DMS114 treated with DMSO at 0.1 percent for 48 hours (cell line): Measurements from ENCODE around the gene GBP6.
"Not testable (repeated sequence)": the region's sequence is repeated elsewhere in the genome, so short reads cannot be mapped to it uniquely, and the experiment has no call there.

Experiments used
- DNase-seq: peaks from one replicate; lab custom pipeline; 2025; ENCODE audit not compliant: unreplicated experiment; lab: John Stamatoyannopoulos, UW

The GBP6 gene, protein sequence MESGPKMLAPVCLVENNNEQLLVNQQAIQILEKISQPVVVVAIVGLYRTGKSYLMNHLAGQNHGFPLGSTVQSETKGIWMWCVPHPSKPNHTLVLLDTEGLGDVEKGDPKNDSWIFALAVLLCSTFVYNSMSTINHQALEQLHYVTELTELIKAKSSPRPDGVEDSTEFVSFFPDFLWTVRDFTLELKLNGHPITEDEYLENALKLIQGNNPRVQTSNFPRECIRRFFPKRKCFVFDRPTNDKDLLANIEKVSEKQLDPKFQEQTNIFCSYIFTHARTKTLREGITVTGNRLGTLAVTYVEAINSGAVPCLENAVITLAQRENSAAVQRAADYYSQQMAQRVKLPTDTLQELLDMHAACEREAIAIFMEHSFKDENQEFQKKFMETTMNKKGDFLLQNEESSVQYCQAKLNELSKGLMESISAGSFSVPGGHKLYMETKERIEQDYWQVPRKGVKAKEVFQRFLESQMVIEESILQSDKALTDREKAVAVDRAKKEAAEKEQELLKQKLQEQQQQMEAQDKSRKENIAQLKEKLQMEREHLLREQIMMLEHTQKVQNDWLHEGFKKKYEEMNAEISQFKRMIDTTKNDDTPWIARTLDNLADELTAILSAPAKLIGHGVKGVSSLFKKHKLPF

DNA sequence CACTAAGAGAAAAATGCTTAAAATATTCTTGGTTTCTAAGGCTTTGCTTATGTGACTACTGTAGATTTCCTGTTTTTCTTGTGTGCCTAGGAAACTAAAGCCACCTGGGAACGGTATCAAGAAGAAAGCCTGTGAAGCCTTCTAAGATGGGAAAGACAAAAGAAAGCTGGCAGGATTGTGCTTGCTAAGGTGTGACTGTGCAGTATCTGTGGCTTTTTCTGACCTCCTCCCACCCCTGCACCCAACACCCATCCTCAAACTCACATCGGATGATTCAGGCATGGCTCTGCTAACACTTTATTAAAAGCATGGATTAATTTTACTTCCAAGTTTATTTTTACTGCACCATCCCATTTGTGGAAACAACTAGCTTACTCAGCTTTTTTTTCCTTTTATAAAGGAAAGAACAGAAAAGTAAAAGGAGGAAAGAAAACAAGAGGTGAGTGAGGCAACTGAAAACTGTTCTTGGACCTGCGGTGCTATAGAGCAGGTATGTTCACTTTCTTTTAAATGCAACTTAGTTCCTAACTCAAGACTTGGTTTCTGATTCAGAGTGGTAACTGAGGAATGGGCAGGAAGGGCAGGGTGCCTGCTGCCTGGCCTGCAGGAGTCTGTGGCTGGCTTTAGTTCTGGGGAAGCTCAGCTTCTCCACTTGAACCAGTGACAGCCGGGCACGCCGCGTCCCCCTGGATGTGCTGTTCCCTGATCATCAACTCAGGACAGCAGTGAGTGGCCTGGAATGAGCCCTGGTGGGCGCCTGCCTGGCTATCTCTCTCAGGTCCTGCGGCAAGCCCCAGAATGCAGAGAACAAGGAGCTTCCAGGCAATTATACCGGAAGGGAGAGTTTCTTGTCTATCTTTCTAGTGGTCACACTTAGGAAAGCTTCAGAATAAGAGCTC, at the start of gene GBP6:
Gene GBP6, plus strand, starts transcription at position 422 of the 899 bp plus-strand sequence. CDS start 4,493 bp downstream, outside the sequence.
- DNase-seq, result no peak

DNA sequence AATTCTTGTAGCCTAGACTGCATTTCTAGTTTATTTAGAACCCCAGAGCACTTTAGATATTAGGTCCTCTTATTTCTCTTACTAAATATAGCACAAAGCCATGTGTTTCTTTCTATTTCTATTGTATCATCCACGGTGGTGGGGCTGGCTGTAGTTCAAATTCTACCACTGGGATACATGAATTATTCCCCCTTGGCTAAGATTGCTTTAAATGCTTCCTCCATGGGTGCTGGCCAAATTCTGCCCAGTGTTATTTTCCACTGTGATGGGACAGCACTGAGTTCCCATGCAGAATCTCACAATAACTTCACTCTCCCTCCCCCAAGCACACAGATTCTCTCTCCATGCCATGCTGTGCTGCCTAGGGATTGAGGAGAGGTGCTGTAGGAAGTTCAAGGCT, 41.5 kb upstream of the GBP6 start:
- DNase-seq, result no peak

DNA sequence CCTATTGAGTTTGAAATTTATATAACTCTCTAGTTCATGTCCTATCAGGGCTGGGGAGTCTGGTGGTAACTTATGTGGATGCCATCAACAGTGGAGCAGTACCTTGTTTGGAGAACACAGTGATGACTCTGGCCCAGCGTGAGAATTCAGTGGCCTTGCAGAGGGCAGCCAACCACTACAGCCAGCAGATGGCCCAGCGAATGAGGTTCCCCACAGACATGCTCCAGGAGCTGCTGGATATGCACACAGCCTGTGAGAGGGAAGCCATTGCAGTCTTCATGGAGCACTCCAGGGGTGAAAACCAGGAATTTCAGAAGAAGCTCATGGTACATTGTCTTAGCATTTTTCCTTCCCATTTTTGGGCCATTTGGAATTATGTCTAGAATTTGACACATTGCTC, 32.0 kb upstream of the GBP6 start:
- DNase-seq, result no peak

DNA sequence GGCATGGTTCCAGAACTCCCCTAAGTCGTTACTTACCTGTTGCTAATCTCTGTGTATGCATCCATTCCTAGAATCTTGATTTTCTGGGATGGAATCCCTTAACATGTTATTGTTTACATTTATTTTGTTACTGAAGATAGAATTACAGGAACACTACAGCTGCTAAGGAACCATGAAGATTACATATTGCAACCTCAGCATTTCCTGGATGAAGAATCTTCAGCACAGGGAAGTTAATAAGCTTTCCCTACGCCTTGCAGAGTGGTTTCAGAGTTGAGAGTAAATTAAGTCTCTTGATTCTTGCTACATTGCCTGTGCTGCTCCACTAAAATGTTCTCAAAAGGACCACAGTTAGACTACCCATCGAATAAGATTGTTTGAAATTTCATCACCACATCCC, 31.4 kb upstream of the GBP6 start:
- DNase-seq, result no peak

DNA sequence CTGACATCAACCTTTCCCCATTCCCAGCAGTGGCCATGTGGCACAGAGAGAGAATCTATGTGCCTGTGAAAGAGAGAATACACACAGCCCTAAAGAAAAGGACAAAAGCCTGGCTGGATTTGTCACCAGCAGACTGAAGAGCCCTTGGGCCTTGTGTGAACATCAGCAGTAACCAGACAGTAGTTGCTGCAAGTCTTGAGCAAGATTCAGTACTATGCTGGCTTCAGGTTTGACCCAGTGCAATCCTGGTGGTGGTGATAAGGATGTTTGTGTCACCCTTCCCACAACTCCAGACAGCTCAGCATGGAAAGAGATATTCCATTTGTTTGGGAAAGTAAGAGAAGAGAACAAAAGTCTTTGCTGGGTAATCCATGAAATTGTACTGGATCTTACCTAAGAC, 28.4 kb upstream of the GBP6 start:
- no peak for DNase-seq

DNA sequence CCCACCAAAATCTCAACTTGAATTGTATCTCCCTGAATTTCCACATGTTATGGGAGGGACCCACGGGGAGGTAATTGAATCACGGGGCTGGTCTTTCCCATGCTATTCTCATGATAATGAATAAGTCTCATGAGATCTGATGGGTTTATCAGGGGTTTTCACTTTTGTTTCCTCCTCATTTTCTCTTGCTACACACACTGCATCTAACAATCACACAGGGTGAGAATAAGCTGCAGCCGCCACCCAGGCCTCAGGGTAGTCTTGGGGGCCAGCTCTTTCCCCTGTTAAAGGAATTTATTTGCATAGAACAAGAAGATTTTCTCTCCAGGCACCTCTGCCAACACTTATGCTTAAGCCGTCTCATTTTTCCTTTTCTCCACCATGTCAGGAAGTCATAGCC, 26.0 kb upstream of the GBP6 start:
- no peak for DNase-seq

DNA sequence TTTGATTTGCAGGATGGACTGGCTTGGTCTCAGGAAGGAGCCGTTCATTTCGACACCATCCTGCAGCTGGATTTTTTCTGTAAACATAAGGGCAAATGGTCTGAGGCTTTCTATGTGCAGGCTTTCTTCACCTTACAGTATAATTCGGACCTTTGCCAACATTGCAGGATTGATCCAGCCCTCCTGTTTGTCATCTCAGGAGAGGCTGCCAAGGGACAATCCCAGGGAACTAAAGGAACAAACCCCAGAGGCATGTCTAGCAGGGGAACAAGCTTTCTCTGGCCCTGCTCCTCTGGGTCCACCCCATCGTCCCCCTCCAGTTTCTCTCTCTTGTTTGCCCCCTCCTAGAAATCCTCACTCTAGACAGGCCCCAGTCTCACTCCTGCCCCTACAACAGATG, 24.8 kb upstream of the GBP6 start:
- DNase-seq, result no peak

DNA sequence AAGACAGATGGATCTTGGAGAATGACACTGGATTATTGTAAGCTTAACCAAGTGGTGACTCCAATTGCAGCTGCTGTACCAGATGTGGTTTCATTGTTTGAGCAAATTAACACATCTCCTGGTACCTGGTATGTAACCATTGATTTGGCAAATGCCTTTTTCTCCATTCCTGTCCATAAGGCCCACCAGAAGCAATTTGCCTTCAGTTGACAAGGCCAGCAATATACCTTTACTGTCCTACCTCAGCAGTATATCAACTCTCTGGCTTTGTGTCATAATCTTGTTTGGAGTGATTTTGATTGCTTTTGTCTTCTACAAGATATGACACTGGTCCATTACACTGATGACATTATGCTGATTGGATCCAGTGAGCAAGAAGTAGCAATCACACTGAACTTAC, 18.4 kb upstream of the GBP6 start:
- DNase-seq, result not testable (repeated sequence)

DNA sequence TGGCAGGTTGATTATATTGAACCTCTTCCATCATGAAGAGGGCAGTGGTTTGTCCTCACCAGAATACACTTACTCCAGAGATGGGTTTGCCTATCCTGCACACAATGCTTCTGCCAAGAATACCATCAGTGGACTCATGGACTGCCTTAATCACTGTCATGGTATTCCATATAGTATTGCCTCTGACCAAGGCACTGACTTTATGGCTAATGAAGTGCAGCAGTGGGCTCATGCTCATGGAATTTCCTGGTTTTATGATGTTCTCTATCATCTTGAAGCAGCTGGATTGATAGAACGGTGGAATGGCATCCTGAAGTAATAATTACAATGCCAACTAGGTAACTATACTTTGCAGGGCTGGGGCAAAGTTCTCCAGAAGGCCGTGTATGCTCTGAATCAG, 16.6 kb upstream of the GBP6 start:
- no peak for DNase-seq

DNA sequence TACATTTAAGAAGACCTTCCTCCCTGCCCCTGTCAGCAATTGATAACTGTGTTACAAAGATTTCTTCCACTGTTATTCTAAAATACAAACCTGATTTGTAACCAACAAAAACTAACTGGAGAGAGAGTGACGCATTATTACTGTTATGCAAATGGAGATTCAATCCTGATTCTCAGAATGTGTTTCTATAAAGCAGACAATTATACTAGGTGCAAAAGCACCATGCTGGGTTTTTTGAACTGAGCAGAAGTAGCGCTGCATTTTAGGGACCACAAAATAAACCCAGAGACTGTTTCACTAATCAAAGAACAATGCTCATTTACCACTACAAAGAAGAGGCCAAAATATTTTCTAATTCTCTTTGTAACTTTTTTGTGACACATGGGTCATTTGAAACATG, 13.6 kb upstream of the GBP6 start:
- no peak for DNase-seq

DNA sequence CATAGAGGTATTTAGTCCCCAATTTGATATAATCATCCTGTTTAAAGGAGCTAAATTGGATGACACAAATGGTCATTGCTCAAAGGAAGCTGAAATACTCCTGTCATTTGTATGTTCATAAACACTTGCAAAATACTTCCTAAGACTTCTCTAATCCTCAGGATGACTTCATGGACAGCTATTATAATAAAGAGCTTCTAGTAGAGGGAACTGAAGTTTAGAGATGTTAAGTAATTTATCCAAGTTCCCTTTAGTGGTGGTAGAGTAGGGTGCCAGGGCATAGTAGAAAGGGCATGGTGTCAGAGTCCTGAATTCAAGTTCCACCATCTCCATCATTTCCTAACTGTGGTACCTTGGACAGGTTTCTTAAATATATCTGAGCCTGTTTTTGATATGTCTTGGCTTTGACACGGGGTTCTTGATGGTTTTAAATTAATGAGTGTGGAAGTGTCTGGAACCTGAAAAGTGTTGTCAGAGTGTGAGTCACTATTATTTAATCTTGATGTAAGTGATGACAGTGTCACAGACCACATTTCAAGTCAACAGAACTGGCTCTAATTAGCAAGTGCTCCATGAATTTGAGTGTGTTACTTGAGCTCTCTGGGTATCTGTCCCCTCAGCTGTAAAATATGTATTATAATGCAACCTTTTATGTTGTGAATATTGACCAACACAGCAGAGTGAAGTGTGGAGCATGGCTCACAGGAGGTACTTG, 12.1 kb upstream of the GBP6 start:
- no peak for DNase-seq

DNA sequence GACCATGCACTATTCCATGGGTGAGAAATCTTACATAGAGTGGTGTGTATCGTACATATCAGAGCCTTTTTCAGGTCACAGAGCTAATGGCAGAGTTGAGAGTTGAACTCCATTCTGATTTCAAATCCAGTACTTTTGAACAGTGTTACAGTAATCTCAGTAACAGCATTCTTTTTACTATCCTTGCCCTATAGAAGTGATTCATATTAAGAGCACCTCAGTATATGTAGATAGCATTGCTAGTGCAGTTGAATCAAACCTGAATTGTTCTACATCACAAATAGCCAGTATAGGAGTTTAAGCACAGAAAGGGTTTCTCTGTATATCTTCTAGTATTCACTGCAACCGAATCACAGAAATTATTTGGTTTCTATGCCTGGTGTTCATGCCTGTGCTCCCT, 11.4 kb upstream of the GBP6 start:
- no peak for DNase-seq

DNA sequence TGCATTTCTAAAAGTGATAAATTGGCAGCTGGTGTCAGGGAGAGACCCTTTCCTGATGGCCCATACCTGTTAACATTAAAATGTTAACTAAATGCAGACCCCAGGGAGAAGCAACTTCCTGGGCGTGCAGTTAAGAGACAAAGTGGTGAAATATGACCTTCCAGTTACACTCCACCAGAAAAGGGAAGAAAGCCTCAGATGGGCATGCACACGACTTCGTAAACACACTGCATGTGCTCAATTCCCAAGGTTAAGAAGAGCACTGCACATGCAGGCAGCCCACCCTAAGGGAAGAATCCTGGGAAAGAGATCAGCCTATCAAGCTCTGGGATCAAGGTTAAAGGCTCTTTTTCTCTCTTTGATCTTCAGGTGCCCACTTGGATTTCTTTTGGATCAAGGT, 9.7 kb upstream of the GBP6 start:
- no peak for DNase-seq

DNA sequence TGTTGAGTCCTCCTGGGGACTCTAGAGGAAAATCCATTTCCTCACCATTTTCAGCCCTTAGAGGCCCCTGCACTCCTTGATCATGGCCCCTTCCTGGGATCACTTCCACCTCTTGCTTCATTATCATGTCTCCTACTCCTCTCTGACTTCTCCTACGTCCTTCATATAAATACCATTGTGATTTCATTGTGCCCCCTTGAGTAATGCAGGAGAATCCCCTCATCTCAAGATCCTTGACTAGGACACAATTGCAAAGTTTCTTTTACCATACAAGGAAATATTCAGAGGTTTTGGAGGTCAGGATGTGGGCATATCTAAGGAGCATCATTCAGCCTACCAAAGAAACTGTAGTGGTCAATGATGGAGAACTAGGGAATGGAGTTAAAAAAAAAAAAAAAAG, 8.8 kb upstream of the GBP6 start:
- no peak for DNase-seq

DNA sequence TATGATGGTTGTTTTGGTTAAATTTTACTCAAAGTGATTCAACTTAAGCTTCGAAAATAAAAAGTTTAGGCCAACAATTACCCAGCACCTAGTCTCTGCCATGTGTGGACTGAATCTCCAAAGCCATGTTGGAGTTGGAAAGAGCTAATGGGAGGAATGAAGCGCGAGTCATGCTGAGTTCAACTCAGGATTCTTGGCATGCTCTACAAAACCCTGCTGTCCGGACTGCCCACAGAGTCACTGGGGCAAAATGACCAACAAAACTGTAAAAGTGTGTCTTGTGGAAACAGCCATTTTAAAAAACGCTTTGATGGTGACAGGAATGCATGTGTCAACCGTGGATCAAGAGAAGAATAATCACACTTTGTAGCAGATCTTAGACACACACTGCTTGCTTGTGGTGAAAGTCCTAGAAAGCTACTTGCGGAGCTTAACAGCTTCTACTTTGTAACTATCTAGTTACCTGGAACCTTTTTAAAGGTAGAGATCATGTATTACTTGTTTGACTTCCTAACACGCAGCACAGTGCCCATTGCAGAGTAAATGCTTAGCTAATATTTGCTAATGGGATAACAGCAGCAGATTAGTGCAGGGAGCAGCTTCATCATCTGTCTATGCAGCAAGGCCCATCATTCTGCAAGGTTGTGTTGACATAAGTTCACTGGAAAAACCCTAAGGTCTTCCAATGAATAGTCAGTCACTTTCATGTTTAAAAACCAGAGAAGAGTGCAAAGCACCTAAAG, 7.0 kb upstream of the GBP6 start:
- DNase-seq, result no peak

DNA sequence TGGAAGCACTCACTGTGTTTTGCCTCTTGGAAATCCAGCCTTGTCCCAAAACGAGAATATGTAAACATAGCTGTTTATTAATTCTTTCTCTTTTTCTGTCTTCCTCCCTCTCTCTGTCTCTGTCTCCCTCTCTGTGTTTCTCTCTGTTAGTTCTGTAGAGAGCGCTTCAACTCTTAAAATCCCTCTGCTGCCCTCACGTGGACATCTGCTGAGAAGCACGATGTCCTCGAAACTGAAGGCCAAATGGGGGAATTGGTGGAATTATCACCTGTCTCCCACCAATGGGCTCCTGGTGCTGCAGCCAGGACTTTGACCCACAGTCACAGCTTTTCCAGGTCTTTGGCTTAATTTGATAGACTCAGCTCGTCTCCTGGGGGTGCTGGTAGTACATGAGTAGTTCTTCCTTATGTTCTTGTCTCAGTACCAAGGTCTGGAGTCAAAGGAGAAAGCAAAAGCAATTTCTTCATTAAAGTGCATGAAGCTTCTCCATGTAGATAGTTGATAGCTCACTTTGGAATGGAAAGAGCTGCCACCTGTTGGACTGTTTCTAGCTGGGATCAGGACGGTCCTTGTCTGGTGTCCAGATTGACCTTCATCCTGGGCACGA, 5.5 kb upstream of the GBP6 start:
- peak; percentile 63 for DNase-seq

DNA sequence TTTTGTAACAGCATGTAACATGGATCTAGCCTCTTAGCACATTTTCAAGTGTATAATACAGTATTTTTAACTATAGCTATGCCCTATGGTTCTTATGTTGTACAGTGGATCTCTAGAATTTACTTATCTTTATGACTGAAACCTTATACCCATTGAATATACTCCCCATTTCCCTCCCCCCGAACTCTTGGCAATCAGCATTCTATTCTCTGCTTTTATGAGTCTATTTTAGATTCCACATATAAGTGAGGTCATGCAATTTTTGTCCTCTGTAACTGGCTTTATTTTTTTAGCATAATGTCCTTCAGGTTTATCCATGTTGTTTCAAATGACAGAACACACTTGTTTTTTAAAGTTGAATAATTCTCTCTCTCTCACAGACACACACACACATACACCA, 3.1 kb upstream of the GBP6 start:
- DNase-seq, result no peak

DNA sequence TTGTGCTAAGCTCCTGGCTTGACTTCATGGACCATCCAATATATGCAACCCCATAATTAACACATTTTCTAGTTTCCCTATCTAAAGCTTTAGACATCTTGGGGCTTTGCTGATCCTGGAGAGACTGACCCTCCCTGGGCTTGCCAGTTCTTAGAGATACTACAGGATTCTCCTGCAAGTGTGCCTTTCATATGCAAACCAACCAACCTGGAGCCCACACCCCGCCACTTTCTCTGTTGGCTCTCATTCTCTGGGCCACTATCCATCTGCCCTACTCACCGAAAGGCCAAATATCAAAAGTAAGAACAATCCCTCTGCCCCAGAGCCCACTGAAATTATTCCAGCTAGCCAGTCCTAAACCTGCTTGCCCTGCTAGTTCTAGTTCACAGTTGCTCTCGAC, 2.2 kb upstream of the GBP6 start:
- DNase-seq, result no peak

DNA sequence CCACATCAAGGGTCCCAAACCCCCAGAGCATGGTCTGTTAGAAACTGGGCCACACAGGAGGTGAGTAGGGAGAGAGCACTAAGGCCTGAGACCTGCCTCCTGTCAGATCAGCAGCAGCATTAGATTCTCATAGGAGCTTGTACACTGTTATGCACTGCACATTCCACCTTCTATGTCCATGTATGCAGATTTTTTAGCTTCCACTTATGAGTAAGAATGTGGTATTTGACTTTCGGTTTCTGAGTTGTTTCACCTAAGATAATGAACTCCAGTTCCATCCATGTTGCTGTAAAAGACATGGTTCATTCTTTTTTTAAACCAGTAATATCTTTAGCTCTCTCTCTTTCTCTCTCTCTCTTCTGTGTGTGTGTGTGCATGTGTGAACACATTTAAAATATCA, 663 bp upstream of the GBP6 start:
- DNase-seq, result no peak

DNA sequence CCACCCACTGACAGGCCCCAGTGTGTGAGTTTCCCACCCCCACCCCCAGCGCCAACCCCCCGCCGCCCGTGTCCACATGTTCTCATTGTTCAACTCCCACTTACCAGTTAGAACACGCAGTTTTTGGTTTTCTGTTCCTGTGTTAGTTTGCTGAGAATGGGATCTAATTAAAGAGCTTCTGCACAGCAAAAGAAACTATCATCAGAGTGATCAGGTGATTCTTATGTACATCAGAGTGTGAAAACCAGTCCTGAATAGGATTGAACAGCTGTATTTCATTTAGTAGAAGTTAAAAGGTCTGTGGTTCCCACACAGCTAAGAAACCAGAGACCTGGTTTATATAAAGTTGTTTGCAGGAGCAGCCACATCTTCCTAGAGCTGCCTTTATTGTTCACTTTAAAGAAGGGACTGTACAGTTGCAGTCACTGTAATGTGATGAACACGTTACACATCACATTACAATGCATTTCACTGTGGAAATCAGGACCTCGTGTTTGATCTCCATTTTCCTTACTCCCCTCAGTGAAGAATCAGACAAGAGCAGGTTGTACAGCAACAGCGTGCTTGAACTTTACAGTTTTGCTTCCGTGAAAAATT, 1.2 kb downstream of the GBP6 start:
- no peak for DNase-seq
